Tibial nerve (tissue), 4 donors: ENCODE data around the gene PLEKHG2.

Experiments
- EP300 ChIP-seq, 2 donors: sonication (generic); formaldehyde crosslinking; IDR thresholded peaks; one replicate each; pipeline ENCODE4 v1.6.1; 2017; ENCODE audit warnings: antibody characterized with exemption in 2 of 2, mild to moderate bottlenecking in 1 of 2
- POLR2A ChIP-seq, 2 donors: fragments of 450-650 bp; IDR thresholded peaks; one replicate each; pipeline ENCODE4 v1.6.1; 2017; ENCODE audit warnings: antibody characterized with exemption in 2 of 2, mild to moderate bottlenecking in 2 of 2, moderate library complexity in 2 of 2
- TF ChIP-seq, protein P1 (sequence below), 5 experiments: fragments of 200-600 bp in 3 of 5; fragments of 450-650 bp in 2 of 5; sonication (generic) in 3 of 5; IDR thresholded peaks; one replicate each; pipeline ENCODE4 v1.5.1; 2016 to 2019; ENCODE audit warnings: antibody characterized with exemption in 5 of 5, mild to moderate bottlenecking in 3 of 5, moderate library complexity in 2 of 5

DNA sequence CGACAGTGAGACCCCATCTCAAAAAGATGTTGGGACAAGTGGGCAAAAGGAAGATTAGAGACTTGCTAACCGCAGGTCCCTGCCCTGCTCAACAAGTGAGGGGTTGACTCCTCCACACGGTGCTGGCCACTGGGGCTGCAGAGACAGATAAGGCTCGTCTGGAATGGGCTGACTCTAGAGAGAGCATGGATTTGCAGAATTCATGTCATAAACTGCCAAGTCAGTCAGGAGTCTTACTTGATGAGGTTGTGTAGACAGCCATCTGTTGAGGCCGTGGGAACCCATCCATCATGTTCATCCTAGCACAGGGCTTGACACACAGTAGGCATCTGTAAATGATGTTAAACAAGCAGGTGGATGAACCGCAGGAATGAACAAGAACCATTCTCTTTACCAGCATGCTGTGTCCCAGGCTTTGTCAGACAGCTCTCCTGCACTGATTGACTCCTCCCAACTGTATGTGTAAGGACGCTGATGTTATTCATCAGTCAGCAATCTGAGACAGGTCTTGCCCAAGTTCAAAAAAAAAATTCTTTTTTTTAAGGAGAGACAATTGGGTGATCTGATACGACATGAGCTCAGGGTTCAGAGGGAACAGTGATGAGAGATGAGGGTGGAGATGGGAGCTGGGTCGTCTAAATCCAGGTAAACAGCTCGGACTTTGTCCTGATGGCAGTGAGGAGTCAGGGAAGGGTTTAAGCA, 30.4 kb upstream of the PLEKHG2 start:
- no peak for TF ChIP-seq POLR2A (IDR thresholded peaks at IDR 0.05)
- TF ChIP-seq, protein P1, sequence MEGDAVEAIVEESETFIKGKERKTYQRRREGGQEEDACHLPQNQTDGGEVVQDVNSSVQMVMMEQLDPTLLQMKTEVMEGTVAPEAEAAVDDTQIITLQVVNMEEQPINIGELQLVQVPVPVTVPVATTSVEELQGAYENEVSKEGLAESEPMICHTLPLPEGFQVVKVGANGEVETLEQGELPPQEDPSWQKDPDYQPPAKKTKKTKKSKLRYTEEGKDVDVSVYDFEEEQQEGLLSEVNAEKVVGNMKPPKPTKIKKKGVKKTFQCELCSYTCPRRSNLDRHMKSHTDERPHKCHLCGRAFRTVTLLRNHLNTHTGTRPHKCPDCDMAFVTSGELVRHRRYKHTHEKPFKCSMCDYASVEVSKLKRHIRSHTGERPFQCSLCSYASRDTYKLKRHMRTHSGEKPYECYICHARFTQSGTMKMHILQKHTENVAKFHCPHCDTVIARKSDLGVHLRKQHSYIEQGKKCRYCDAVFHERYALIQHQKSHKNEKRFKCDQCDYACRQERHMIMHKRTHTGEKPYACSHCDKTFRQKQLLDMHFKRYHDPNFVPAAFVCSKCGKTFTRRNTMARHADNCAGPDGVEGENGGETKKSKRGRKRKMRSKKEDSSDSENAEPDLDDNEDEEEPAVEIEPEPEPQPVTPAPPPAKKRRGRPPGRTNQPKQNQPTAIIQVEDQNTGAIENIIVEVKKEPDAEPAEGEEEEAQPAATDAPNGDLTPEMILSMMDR (IDR thresholded peaks at IDR 0.05): no peak
- TF ChIP-seq EP300 (IDR thresholded peaks at IDR 0.05): no peak
